Neural progenitor cell (in vitro differentiated cells): ENCODE results near the gene MAD1L1.

Source experiments
- EZH2 ChIP-seq: fragments of 200-600 bp; sonication (generic); IDR thresholded peaks from 2 replicates; pipeline ENCODE4 v1.6.1; 2017; ENCODE audit warnings: antibody characterized with exemption, mild to moderate bottlenecking, moderate library complexity
- EZH2phosphoT487 ChIP-seq: fragments of 200-600 bp; sonication (generic); IDR thresholded peaks from 2 replicates; pipeline ENCODE4 v1.6.1; 2017; ENCODE audit warnings: antibody characterized with exemption
- TF ChIP-seq, protein P1 (sequence below): fragments of 200-600 bp; sonication (generic); IDR thresholded peaks from 2 replicates; pipeline ENCODE4 v1.5.1; 2017; ENCODE audit warnings: antibody characterized with exemption, mild to moderate bottlenecking

DNA sequence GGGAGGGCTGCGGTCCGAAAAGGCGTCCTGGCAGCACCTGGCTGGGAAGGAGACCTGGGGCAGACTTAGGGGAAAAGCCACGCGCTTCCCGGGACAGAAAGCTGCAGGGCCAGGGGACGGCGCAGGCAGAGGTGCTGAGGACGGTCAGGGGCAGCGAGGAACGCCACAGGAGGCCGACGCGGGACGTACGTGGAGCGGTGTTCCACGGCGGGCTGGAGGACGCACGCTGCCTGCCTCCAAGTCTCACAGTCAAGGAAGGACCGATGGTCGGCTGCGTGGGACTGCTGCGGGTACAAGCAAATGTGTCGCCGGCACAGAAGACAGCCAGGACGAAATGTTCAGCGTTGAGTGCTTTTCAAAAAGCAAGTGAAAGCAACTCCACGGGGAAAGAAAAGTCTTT is 317.4 kb downstream of the MAD1L1 start:
- no peak for TF ChIP-seq EZH2phosphoT487
- TF ChIP-seq, protein P1, sequence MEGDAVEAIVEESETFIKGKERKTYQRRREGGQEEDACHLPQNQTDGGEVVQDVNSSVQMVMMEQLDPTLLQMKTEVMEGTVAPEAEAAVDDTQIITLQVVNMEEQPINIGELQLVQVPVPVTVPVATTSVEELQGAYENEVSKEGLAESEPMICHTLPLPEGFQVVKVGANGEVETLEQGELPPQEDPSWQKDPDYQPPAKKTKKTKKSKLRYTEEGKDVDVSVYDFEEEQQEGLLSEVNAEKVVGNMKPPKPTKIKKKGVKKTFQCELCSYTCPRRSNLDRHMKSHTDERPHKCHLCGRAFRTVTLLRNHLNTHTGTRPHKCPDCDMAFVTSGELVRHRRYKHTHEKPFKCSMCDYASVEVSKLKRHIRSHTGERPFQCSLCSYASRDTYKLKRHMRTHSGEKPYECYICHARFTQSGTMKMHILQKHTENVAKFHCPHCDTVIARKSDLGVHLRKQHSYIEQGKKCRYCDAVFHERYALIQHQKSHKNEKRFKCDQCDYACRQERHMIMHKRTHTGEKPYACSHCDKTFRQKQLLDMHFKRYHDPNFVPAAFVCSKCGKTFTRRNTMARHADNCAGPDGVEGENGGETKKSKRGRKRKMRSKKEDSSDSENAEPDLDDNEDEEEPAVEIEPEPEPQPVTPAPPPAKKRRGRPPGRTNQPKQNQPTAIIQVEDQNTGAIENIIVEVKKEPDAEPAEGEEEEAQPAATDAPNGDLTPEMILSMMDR = no peak
- TF ChIP-seq EZH2 = no peak
